Endothelial cell of umbilical vein (primary cell): ENCODE results near the gene MBOAT1. TPM values are rescaled to one million over a fixed set of nuclear protein-coding genes. Genes with fewer than 3 reads are reported as not detected.

Experiments used
- BruUV-seq: library from RNA; stranded (reverse); fragments of 400-500 nt; replicated peaks from 2 replicates; lab custom pipeline; 2021; lab: Mats Ljungman, UMichigan
- CTCF ChIA-PET: fragments of 300-600, 350-600 bp; sonication (Branson Sonifier 250); formaldehyde crosslinking; loops from one replicate; lab custom pipeline; 2021; ENCODE audit warnings: antibody characterized with exemption, inconsistent platforms; lab: Charles Lee
- POLR2A ChIA-PET: fragments of 300-600, 350-600 bp; sonication (Branson Sonifier 250); formaldehyde crosslinking; loops from one replicate; lab custom pipeline; 2021; ENCODE audit warnings: antibody characterized with exemption, inconsistent platforms; lab: Charles Lee
- DNase-seq: peaks from one replicate; pipeline ENCODE4 v3.0.0-alpha.2; 2011; ENCODE audit warnings: low read depth, low spot score
- FAIRE-seq: peaks from 2 replicates; lab custom pipeline; 2011; peaks lifted over from hg19 to GRCh38; lab: Jason Lieb, UNC
- H2AFZ ChIP-seq: 2 replicates; pipeline ENCODE4 v1.6.0; 2012; ENCODE audit warnings: low read depth, low read length, control low read depth, inconsistent platforms
- H3K27ac ChIP-seq: 2 replicates; pipeline ENCODE4 v1.5.1; 2011; ENCODE audit warnings: low read depth, mild to moderate bottlenecking, control low read depth, low read length, moderate library complexity; ENCODE audit not compliant: insufficient read depth
- H3K27me3 ChIP-seq, 2 experiments: 2 replicates each; pipeline versions ENCODE4 v1.6.0 to v1.6.1; 2011; ENCODE audit warnings: low read length in 2 of 2, mixed read lengths in 1 of 2; ENCODE audit not compliant: control insufficient read depth in 2 of 2, insufficient read depth in 2 of 2
- H3K36me3 ChIP-seq, 2 experiments: 2 replicates in 1 of 2; 3 replicates in 1 of 2; pipeline ENCODE4 v1.5.1; 2011; ENCODE audit warnings: low read length in 2 of 2, mild to moderate bottlenecking in 1 of 2, moderate library complexity in 1 of 2; ENCODE audit not compliant: control insufficient read depth in 2 of 2, insufficient read depth in 2 of 2; ENCODE audit errors: extremely low read depth in 1 of 2
- H3K4me1 ChIP-seq: 3 replicates; pipeline ENCODE4 v1.5.1; 2011; ENCODE audit warnings: mild to moderate bottlenecking, low read length; ENCODE audit not compliant: control insufficient read depth, insufficient read depth; ENCODE audit errors: extremely low read depth
- H3K4me2 ChIP-seq: 2 replicates; pipeline ENCODE4 v1.6.1; 2011; ENCODE audit warnings: low read length, control low read depth, mixed read lengths; ENCODE audit not compliant: insufficient read depth
- H3K4me3 ChIP-seq, 3 experiments: fragments of 200-600 bp in 1 of 3; sonication (generic), shearing (Covaris generic) in 1 of 3; replicated peaks in 1 of 3; 2 replicates each; pipeline ENCODE4 v1.5.1; 2011 to 2016; ENCODE audit warnings: control low read depth in 3 of 3, low read length in 3 of 3, mild to moderate bottlenecking in 2 of 3, inconsistent platforms in 1 of 3, low read depth in 1 of 3, moderate library complexity in 1 of 3; ENCODE audit not compliant: insufficient read depth in 1 of 3
- H3K79me2 ChIP-seq: 2 replicates; pipeline ENCODE4 v1.6.0; 2012; ENCODE audit warnings: low read length, inconsistent platforms; ENCODE audit not compliant: control insufficient read depth, insufficient read depth
- H3K9ac ChIP-seq: replicated peaks from 2 replicates; pipeline ENCODE3; 2011; ENCODE audit warnings: low read length, control low read depth; ENCODE audit not compliant: insufficient read depth; ENCODE audit errors: extremely low read depth
- H3K9me1 ChIP-seq: replicated peaks from 3 replicates; pipeline ENCODE4 v1.6.0; 2011; ENCODE audit warnings: mild to moderate bottlenecking, low read length; ENCODE audit not compliant: control insufficient read depth, insufficient read depth; ENCODE audit errors: extremely low read depth
- H3K9me3 ChIP-seq: replicated peaks from 2 replicates; pipeline ENCODE4 v1.5.1; 2012; ENCODE audit warnings: low read length, inconsistent platforms; ENCODE audit not compliant: control insufficient read depth, insufficient read depth
- H4K20me1 ChIP-seq: replicated peaks from 2 replicates; pipeline ENCODE3; 2011; ENCODE audit warnings: mild to moderate bottlenecking, low read length; ENCODE audit not compliant: control insufficient read depth, insufficient read depth; ENCODE audit errors: extremely low read depth
- CTCF ChIP-seq, 2 donors: IDR thresholded peaks; 1 replicate in 1 of 2; 2 replicates in 1 of 2; pipeline ENCODE4 v1.5.1; 2011; ENCODE audit warnings: low read length in 2 of 2, mild to moderate bottlenecking in 2 of 2, moderate library complexity in 2 of 2, control low read depth in 1 of 2, inconsistent platforms in 1 of 2, low read depth in 1 of 2; ENCODE audit not compliant: insufficient read depth in 1 of 2; ENCODE audit errors: extremely low read depth in 1 of 2
- EZH2 ChIP-seq: IDR thresholded peaks from 2 replicates; pipeline ENCODE4 v1.6.1; 2012; ENCODE audit warnings: borderline replicate concordance, low read depth, mild to moderate bottlenecking, moderate library complexity, low read length, inconsistent platforms; ENCODE audit not compliant: severe bottlenecking
- FOS ChIP-seq: IDR thresholded peaks from 2 replicates; pipeline ENCODE4 v1.6.1; 2011; ENCODE audit warnings: mild to moderate bottlenecking, low read length, moderate library complexity, borderline replicate concordance; ENCODE audit not compliant: insufficient read depth
- GATA2 ChIP-seq: IDR thresholded peaks from 2 replicates; pipeline ENCODE4 v1.7.0; 2011; ENCODE audit warnings: low read depth, mild to moderate bottlenecking, moderate library complexity, mixed read lengths, low read length; ENCODE audit not compliant: insufficient read length, insufficient read depth
- JUN ChIP-seq: IDR thresholded peaks from 2 replicates; pipeline ENCODE4 v1.6.1; 2011; ENCODE audit warnings: borderline replicate concordance, low read depth; ENCODE audit not compliant: insufficient read length, insufficient read depth
- MAX ChIP-seq: IDR thresholded peaks from 2 replicates; pipeline ENCODE4 v1.6.1; 2011; ENCODE audit not compliant: insufficient read depth, insufficient read length
- MYC ChIP-seq: IDR thresholded peaks from one replicate; pipeline ENCODE4 v1.6.1; 2011; ENCODE audit warnings: mild to moderate bottlenecking, low read depth, low read length
- POLR2A ChIP-seq: IDR thresholded peaks from 2 replicates; pipeline ENCODE4 v1.6.1; 2012; ENCODE audit warnings: low read depth, mild to moderate bottlenecking, control low read depth, low read length
- POLR2AphosphoS5 ChIP-seq: IDR thresholded peaks from 2 replicates; pipeline ENCODE4 v1.6.1; 2012; ENCODE audit warnings: low read depth, mild to moderate bottlenecking, control low read depth, low read length, moderate library complexity; ENCODE audit not compliant: insufficient read depth
- dilution Hi-C: fragments of 300-500 bp; cut with MboI; formaldehyde crosslinking; loops from one replicate; pipeline ENCODE4 v1.15.0; 2019; ENCODE audit warnings: low sequenced_read_pairs; ENCODE audit not compliant: extremely low pct_ligation_motif_present
- intact Hi-C: fragments of 100-400 bp; cut with micrococcal nuclease; formaldehyde crosslinking; loops from one replicate; pipeline ENCODE4 v1.10.0; 2022
- polyA plus RNA-seq, 4 experiments: library from polyadenylated mRNA; depleted of rRNA in 3 of 4; stranded (reverse) in 3 of 4; unstranded in 1 of 4; fragments of >200 nt; gene quantifications; 2 replicates each; pipeline versions ENCODE4 v1.2.1 to v1.2.3, GENCODE V29; 2011 to 2012; ENCODE audit warnings: missing spikeins in 1 of 4
- total RNA-seq: library from RNA; stranded (reverse); gene quantifications from 2 replicates; pipeline ENCODE4 v1.2.3, GENCODE V29; 2021

The MBOAT1 gene
- total and polyA plus RNA-seq, 2 donors (not counting 3 experiments of a cell fraction or from before 2014, with no cell fraction given), result 2.1 to 5.4 TPM

- DNase-seq (no peak), FAIRE-seq (no peak)
- H3K4me3 ChIP-seq, result no peak overlapping the region
- no peak overlapping the region for H3K9ac ChIP-seq
- no peak for TF ChIP-seq MYC
- no peak for TF ChIP-seq EZH2
- TF ChIP-seq GATA2, result no peak
- no peak for TF ChIP-seq CTCF (IDR thresholded peaks at IDR 0.05; ENCODE audit: extremely low read depth in 1 of 2, insufficient read depth in 1 of 2, low read depth in 1 of 2, low read length in 2 of 2)
- TF ChIP-seq FOS, result no peak
- TF ChIP-seq POLR2AphosphoS5, result no peak
- no peak for TF ChIP-seq JUN
- no peak for TF ChIP-seq POLR2A
- TF ChIP-seq MAX, result no peak
- H3K9me1 ChIP-seq, result no peaks in the 10 kb centered on the region
- BruUV-seq, result no TSS peak
- H2AFZ ChIP-seq, result no peak overlapping the region
- no peaks in the 10 kb centered on the region for H3K36me3 ChIP-seq
- H3K27me3 ChIP-seq, result no peaks in the 10 kb centered on the region
- H3K4me1 ChIP-seq, result no peaks in the 10 kb centered on the region
- no peak overlapping the region for H3K4me2 ChIP-seq
- ChIA-PET CTCF (no interaction called here), POLR2A (no interaction called here)
- no peaks in the 10 kb centered on the region for H4K20me1 ChIP-seq
- intact Hi-C loops, result no loop called here
- no peak overlapping the region for H3K27ac ChIP-seq
- no peaks in the 10 kb centered on the region for H3K9me3 ChIP-seq
- H3K79me2 ChIP-seq, result no peaks in the 10 kb centered on the region
- dilution Hi-C loops, result no loop called here
Measured at GRCh38 chr6:20159098-20159497, 53.2 kb downstream of the MBOAT1 start.
